A204.1 (cell line): ENCODE measurements around the gene MYCBP2.
A peak's percentile ranks its signal among the peaks of the same experiment; 100 is the strongest.
"Not testable (repeated sequence)": the region's sequence is repeated elsewhere in the genome, so short reads cannot be mapped to it uniquely, and the experiment has no call there.

Source experiments
- FAIRE-seq: peaks from 2 replicates; lab custom pipeline; 2012; peaks lifted over from hg19 to GRCh38; lab: Jason Lieb, UNC

MYCBP2 gene

GRCh38 chr13:77028202-77028601 lies 298.7 kb downstream of the MYCBP2 start:
- no peak for FAIRE-seq

GRCh38 chr13:77026861-77027621 lies 299.9 kb downstream of the MYCBP2 start, which contains the start of gene FBXL3:
TSS of gene FBXL3 (minus strand) at chr13:77027159. CDS start at chr13:77021860, 5,299 bp downstream.
- FAIRE-seq = no peak

- no peak for FAIRE-seq
Measured at GRCh38 chr13:77026255-77026860, 300.5 kb downstream of the MYCBP2 start.

GRCh38 chr13:77022341-77022740 lies 304.6 kb downstream of the MYCBP2 start:
- FAIRE-seq = no peak

- no peak for FAIRE-seq
Measured at GRCh38 chr13:77019756-77020155, 307.1 kb downstream of the MYCBP2 start.

GRCh38 chr13:77016888-77017623 lies 309.8 kb downstream of the MYCBP2 start:
- peak; percentile 47 for FAIRE-seq

- no peak for FAIRE-seq
Measured at GRCh38 chr13:77016251-77016812, 310.6 kb downstream of the MYCBP2 start.

- FAIRE-seq = no peak
Measured at GRCh38 chr13:77014906-77015685, 311.8 kb downstream of the MYCBP2 start.

- no peak for FAIRE-seq
Measured at GRCh38 chr13:77013853-77014542, 312.9 kb downstream of the MYCBP2 start.

GRCh38 chr13:77009719-77010118 lies 317.2 kb downstream of the MYCBP2 start:
- FAIRE-seq = not testable (repeated sequence)

GRCh38 chr13:77009011-77009410 lies 317.9 kb downstream of the MYCBP2 start:
- FAIRE-seq = no peak

- not testable (repeated sequence) for FAIRE-seq
Measured at GRCh38 chr13:77008337-77008736, 318.6 kb downstream of the MYCBP2 start.

- peak; percentile 90 for FAIRE-seq
Measured at GRCh38 chr13:77002590-77003190, 324.2 kb downstream of the MYCBP2 start.

GRCh38 chr13:77001963-77002587 lies 324.8 kb downstream of the MYCBP2 start:
- FAIRE-seq = no peak

GRCh38 chr13:77001540-77001939 lies 325.4 kb downstream of the MYCBP2 start:
- FAIRE-seq = no peak

- no peak for FAIRE-seq
Measured at GRCh38 chr13:77000475-77000874, 326.4 kb downstream of the MYCBP2 start.
